ENCODE measurements around the gene FGGY.

GRCh38 chr1:59391212-59392179, 94.6 kb downstream of the FGGY start:
- no peak for TF ChIP-seq CTCF (IDR thresholded peaks at IDR 0.05)
- TF ChIP-seq POLR2A (IDR thresholded peaks at IDR 0.05) = no peak
